Stimulated activated CD8-positive, alpha-beta memory T cell treated with anti-CD3 and anti-CD28 coated beads, Interleukin-7, amount 100 ng/mL, for 48 hours (primary cell): ENCODE results near the gene NR4A3.
"Not testable (repeated sequence)": the region's sequence is repeated elsewhere in the genome, so short reads cannot be mapped to it uniquely, and the experiment has no call there.

Experiments used
- DNase-seq, 2 donors: peaks; one replicate each; pipeline ENCODE4 v3.0.0-alpha.2; 2020; ENCODE audit warnings: low read depth in 1 of 2; ENCODE audit errors: extremely low read depth in 1 of 2

NR4A3 gene

DNA sequence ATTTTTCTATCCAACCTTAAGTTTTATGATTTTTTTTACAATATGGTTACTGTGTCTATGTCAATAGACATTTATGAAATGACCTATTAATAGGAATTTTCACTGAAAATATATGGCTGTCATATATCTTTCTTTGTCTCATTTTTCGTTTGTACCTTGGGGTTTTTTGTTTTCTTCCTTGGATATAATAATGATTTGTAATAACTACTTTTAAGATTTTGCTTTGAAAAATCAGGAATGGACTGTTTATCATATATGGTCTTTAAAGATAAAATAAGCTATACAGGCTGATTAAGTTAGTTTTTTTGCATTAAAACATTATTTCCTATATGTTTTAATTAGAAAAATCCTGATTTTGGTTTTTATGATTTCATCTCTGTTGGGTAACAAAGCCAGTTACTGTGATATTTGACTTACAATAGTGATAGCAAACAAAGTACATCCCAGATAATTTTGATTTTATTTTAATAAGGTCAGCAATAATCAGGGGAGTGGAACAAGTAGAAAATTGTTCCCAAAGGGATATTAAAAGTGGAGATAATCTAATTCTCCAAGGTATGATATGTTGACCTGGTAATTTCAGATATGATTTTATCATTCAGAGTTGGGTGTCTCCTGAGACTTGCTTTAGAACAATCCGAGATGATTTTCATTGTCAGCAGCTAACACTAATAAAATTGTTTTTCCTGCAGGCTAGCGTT, 10.3 kb downstream of the NR4A3 start:
- no peak for DNase-seq

DNA sequence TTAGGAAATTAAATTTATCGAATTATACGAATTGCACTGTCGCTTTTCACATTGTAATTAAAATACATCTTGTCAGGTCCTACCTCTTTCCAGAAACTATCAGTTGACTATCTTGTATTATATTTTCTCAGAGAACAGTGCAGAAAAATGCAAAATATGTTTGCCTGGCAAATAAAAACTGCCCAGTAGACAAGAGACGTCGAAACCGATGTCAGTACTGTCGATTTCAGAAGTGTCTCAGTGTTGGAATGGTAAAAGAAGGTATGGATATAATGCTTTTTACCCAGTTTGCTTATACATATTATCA, 10.8 kb downstream of the NR4A3 start:
- no peak for DNase-seq

DNA sequence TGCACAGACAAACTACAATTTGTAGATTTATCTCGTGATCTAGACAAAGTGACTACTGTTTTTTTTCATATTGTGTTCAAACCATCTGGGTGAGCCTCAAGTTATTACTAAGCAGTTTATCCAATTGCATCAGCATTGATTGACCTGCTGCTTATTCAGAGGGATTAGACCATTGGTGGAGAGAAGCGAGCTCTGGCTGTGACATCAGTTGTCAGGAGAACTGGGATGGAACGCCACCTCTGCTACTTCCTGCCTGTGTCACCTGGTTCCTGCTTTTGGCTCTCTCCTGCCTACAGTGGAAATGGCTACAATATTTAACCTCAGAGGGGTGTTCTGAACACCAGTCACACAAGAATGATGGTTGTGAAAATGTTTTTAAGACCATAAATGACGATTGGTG, 12.1 kb downstream of the NR4A3 start:
- no peak for DNase-seq

DNA sequence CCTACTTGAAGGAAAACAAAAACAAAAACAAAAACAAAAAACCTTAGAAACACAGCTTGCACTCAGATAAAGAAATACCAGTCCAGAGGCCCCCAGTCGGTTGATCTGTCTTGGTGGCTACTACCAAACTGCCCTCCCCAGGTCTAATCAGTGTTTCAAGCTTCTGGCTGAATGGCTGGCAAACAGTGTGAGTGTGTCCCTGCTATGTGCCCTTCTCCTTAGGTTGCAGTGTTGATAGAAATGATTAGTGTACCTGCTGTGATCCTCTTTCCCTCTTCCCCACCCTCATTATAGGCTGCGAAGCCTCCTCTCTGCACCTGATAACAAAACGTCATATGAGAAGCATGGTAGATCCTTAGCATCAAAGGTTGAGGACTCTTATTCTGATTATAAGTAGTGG, 12.8 kb downstream of the NR4A3 start:
- no peak for DNase-seq

DNA sequence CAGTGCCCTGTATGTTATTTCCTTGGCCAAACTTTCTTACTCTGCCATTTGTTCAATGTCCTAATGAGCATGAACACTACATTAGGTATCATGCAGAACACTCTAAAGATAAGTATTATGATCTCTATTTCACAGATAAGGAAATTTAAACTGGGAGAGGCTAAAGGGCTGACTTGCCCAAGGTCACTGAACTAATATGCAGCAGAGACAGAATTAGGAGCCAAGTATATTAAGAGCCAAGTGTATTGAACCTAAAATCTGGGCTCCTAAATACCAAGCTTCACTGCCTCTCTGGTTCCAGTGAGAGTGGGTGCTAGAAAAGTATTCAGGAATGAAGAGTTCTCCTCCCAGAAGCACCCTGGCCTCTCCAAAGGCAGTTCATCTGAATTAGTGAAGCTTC, 13.5 kb downstream of the NR4A3 start:
- no peak for DNase-seq

DNA sequence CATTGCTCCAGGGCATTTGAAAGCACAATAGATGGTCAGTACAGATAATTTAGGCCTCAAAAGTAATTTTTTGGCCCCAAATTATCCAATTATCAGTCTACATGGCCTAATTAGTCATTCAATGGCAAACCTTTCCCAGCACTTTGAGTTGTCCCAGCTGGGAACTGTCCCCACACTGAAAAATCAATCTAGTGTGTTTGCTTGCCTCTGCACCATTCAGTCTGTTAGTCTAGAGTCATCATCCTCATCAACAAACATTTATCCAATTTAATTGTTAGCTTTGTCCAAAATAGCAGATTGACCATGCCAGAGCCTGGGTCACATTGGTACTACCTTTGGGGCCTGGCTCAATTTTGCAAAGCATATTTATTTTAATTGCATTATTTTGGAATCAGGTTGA, 13.9 kb downstream of the NR4A3 start:
- DNase-seq: no peak

DNA sequence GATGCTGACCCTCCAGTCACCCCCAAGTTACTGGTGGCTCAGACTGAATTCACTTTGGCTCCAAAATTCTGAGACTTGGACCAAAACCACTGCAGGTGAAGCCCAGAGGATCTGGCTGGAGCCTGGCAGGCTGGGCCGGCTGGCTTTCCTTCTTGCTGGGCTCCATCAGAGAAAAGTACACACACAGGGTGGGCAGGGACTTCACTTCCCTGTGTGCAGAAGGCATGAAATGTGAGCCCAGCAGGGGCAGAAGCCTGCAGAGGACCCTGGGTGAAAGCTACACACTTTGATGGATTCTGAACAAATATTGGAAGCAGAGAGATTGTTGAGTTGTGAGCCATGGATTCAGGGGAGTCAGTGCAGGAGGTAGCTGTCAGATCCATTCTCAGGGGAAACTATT, 18.4 kb downstream of the NR4A3 start:
- DNase-seq: no peak

DNA sequence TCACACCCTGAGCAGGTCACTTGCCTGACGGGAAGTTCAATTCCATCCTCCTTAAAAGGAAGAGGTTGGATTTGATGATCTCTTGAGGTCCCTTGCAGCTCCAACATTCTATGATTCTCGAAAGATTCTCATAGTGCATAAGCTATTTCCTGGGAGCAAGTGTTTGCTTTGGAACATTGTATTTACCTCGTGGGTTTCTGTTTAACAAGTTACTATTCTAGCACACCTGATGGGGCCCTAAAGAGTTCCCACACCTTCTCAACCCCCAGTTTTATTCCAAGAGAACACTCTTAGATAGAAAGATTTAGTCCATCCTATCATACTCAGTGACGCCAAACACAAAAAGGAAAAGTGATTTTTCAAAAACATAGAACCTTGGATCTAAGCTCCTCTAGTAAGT, 23.4 kb downstream of the NR4A3 start:
- no peak for DNase-seq

DNA sequence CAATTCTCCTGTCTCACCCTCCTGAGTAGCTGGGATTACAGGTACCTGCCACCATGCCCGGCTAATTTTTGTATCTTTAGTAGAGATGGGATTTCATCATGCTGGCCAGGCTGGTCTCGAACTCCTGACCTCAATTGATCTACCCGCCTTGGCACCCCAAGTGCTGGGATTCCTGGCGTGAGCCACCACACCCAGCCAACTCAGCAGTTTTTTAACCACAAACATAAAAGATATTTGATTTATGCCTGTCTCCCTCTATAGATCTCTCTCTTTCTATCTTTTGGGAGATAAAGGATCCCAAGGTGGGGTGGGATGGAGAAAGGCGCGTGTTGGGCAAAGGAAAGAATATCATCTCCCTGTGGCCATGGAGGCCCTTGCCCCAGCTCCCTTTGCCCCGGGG, 26.8 kb downstream of the NR4A3 start:
- no peak for DNase-seq

DNA sequence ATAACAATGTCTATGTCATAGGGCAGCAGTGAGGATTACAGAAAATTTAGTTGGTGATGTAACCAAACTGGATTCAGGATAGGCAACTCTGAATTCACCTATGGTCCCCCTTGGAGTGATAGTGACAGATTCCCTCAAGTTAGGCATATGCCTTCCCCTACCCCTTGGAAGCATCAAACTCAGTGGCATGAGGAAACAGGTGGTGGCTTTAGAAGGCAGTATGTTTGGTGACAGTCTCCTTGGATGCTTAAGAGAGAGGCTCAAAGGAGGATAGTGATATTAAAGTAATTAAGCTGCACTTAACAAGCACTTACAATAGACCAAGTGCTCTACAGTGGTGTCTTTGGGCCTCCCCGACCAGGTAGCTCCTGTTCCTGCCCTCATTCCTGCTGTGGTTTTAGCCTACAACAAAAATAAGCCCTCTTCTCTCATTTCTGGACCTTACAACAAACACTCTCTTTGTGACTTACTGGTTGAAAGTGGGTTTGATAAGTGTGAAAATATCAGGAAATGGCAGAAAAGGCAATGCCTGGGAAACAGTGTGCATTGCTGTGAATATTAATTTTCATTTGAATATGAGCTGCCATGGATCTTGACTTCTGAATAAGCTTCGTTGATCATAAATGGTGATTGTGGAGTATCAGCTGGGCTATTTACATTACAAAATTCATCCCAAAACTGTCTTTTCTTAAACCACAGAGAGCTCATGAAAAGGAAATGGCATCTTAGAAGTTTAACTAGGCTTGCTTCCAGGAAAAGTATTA, 29.2 kb downstream of the NR4A3 start:
- no peak for DNase-seq

DNA sequence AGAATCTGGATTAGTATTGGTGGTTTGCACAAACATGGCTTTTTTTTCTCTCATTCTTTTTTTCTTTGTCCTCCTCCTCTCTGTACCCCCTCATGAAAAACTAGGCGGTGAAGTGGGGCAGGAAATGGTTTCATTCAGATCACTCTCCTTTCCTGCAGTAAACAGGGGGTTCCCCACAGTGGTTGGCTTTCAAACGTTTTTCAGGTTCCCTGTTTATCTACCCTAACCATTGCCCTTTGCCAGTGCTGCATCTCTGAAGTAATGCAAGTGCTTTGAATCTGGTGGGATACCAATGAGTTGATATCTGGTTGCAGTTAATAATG, 29.8 kb downstream of the NR4A3 start:
- DNase-seq: no peak

DNA sequence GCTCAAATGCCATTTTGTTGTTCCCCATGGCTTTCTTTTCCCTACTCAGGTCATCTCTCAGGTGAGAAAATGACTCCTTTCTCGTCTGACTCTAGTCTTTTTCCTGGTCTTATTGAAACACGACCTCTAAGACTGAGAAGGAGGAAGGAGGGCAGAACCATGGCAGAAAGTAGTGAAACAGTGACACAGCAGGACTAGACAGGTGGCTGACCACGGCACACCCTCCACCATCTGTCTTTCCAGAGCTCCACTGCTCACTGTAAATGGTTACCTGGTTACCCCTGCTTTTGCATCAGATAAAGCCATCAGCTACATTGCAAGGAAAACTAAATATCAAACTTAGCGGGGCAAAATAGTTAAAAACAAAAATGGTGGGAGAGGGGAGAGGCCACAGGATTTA, 30.9 kb downstream of the NR4A3 start:
- no peak for DNase-seq

DNA sequence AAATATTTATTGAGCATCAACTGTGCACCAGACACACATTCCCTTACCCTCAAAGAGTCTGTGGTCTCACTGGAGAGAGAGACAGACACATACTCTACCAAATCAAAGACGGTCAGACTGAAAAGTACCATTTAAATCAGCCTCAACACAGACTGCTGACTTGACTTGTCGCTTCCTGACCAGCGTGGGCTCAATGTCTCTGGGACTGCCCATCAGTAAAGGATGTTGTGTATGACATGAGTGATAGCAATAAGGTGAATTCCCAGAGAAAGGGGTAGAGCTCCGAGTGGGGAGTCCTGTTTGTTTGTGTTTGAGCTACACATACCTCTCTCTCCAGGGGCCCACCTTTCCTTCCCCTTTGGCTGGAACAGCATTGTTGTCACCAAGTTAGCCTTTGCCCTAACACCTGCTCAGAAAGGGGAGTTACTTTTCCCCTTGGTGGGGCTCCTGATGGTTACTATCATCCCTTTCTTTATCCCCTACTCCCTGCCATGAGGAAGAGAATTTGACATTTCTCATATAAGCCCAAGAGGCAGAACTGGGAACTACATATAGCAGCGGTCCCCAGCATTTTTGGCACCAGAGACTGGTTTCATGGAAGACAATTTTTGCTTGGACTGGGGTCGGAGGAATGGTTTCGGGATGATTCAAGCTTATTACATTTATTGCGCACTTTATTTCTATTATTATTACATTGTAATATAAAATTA, 33.9 kb downstream of the NR4A3 start:
- no peak for DNase-seq

DNA sequence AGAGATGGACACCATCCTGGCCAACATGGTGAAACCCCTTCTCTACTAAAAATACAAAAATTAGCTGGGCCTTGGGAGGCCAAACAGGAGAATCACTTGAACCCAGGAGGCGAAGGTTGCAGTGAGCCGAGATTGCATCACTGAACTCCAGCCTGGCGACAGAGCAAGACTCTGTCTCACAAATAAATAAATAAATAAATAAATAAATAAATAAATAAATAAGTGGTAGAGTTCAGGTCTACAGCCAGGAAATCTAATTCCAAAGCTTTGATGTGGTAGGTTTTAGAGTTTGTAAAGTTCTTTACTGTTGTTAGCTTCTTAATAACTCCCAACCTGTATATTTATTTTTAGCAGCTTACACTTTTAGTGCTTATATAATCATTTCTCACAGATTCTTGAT, 35.9 kb downstream of the NR4A3 start:
- DNase-seq: not testable (repeated sequence)

DNA sequence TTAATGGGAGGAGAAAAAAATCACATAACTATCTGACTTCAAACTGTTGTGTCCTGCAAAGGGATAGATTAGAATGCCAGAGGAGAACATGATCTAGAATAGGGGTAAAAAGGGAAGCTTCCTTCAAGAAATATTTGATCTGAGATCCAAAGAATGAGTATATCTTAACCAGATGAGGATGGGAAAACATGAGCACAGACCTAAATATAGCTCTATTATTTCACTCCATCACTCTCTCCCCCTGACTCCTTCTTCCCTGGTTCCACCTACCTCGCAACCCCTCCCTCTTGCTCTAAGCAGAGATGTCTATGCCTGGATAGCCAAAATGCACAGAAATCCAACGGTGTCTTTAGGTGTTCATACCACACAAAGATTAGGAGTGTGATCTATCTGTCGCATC, 36.4 kb downstream of the NR4A3 start:
- DNase-seq: no peak

DNA sequence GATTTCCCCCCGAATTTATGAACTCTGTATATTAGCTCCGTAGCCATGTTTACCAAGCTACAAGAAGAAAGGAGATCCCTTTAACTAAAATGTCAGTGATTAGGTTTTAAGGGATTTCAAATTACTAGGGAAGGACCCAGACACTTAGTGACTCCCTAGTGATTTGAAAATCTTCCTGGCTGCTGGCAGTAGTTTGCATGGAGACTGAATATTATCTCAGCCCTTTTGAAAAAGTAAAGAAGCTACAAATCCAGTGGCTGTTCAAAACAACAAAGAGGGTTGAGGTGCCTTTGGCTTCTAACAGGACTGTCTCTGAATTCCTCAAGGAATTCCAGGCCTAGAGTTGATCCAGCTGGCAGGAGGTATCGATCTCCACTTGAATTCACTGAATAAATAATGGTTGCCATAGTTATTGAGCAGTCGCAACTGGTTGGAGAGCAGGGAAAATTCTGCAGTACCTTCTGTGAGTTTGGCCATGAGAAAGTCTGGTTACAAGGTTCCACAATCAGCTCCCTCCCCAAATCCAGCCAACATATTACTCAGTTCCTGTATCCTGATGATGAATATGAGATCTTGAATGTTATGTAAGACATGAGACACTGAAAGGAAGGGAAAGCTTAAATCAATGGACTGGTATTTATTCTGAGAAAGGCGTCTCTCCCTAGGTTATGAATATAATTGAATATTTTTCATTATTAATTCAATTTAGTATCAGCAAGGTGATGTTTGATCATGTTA, 37.7 kb downstream of the NR4A3 start:
- DNase-seq: no peak

DNA sequence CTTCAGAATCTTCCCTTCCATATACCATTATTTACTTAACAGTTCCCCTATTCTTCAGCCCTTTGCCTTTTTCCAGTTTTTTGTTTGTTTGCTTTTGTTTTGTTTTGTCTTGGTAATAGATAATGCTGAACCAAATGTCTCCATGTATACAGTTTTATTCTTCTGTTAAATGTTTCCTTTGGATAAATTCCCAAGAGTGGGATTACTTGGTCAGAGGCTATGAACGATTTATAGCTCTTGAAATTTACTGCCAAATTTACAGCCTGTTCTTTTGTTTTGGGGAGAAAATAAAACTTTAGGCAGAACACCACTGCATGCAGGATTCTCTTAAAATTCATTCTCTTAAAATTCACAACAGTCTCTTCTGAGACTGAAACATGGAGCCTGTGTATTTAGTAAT, 38.6 kb downstream of the NR4A3 start:
- DNase-seq: no peak

DNA sequence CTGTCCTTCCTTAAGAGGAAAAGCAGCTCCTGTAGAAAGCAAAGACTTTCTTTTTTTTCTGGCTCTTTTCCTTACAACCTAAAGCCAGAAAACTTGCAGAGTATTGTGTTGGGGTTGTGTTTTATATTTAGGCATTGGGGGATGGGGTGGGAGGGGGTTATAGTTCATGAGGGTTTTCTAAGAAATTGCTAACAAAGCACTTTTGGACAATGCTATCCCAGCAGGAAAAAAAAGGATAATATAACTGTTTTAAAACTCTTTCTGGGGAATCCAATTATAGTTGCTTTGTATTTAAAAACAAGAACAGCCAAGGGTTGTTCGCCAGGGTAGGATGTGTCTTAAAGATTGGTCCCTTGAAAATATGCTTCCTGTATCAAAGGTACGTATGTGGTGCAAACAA, 42.3 kb downstream of the NR4A3 start:
- no peak for DNase-seq

DNA sequence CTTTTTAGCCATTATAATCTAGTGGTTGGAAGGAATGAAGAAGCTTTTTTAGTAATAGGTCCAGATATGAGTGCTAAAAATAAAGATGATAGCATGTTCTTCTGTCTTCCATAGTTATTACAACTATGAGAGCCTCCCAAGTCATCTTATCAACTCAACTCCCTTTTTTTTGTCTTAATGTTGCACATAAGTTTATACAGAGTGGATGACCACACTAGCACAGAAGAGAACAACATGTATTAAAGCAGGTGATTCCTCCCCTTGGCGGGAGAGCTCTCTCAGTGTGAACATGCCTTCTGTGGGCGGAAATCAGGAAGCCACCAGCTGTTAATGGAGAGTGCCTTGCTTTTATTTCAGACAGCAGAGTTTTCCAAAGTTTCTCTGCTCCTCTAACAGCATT, 44.7 kb downstream of the NR4A3 start:
- DNase-seq: no peak

DNA sequence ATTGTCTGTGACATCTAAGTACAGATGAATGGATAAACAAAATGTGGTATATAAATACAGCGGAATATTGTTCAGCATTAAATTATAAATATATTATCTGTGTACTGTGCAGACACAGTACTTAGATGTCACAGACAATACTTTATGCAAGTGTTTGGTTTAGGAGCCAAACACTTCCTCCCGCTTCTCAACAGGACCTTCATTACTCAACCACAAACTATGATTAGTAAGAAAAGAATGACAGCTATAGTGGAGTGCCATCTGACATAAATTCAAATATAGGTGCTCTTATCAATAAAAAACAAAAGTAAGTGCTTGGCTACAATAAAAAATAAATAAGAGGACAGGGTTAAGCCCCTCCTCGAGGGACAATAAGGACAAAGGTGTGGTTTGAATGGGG, 45.9 kb downstream of the NR4A3 start:
- no peak for DNase-seq

DNA sequence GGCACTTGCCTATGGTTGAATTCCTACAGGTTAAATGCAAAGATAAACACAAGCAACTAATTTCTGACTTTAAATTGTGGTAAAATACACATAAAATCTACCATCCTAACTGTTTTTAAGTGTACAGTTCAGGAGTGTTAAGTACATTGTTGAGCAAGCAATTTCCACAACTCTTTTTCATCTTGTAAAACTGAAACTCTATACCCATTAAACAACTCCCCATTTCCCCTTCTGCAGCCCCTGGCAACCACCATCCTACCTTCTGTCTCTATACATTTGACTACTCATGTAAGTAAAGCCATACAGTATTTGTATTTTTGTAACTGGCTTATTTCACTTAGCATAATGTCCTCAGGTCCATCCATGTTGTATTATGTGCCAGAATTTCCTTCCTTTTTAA, 46.3 kb downstream of the NR4A3 start:
- DNase-seq: no peak

DNA sequence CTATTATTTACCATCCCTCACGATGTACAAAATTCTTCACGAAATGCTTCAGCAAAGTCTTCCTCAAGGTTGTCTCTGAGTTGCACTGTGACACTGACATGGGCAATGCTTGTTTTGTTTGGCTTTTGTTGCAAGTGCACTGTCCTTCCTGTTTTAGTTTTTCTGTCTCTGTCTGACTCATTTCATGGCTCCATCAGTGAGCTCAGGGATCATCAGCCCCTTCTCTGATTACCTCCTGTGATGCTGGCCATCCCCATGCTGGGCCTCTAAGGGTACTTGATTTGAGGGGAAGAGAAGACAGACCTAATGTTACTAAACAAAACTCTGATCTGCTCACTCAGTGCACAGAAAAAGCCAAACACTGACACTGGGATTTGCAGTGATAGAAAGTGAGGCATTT, 47.2 kb downstream of the NR4A3 start:
- DNase-seq: no peak
